IPS DF 6.9 (cell line): ENCODE measurements around the gene CRACR2B.

ENCODE experiments used
- DNase-seq: peaks from one replicate; pipeline ENCODE4 v3.0.0-alpha.2; 2013; ENCODE audit warnings: low read depth, low spot score
- H3K27ac ChIP-seq: one replicate; pipeline ENCODE4 v1.5.1; 2013; ENCODE audit warnings: low read length, control low read depth
- H3K27me3 ChIP-seq: 2 replicates; pipeline ENCODE4 v1.6.1; 2013; ENCODE audit warnings: mild to moderate bottlenecking, low read length; ENCODE audit not compliant: control insufficient read depth, insufficient read depth
- H3K36me3 ChIP-seq: 2 replicates; pipeline ENCODE4 v1.6.1; 2013; ENCODE audit warnings: low read length; ENCODE audit not compliant: control insufficient read depth, insufficient read depth
- H3K4me1 ChIP-seq: 2 replicates; pipeline ENCODE4 v1.6.1; 2013; ENCODE audit warnings: low read length; ENCODE audit not compliant: control insufficient read depth, insufficient read depth
- H3K4me3 ChIP-seq: 2 replicates; pipeline ENCODE4 v1.5.1; 2013; ENCODE audit warnings: mild to moderate bottlenecking, low read length
- H3K9me3 ChIP-seq: 2 replicates; pipeline ENCODE4 v1.6.1; 2013; ENCODE audit warnings: low read length, inconsistent platforms; ENCODE audit not compliant: control insufficient read depth, insufficient read depth
- WGBS: extraction: QIAGEN DNeasy Blood & Tissue Kit; methylation state at CpG from one replicate; pipeline ENCODE4 v1.1.7; 2013; ENCODE audit warnings: mixed read lengths, missing lambda C conversion rate; ENCODE audit not compliant: insufficient read length, insufficient coverage; 5-methylcytosine and 5-hydroxymethylcytosine counted together

The CRACR2B gene

DNA sequence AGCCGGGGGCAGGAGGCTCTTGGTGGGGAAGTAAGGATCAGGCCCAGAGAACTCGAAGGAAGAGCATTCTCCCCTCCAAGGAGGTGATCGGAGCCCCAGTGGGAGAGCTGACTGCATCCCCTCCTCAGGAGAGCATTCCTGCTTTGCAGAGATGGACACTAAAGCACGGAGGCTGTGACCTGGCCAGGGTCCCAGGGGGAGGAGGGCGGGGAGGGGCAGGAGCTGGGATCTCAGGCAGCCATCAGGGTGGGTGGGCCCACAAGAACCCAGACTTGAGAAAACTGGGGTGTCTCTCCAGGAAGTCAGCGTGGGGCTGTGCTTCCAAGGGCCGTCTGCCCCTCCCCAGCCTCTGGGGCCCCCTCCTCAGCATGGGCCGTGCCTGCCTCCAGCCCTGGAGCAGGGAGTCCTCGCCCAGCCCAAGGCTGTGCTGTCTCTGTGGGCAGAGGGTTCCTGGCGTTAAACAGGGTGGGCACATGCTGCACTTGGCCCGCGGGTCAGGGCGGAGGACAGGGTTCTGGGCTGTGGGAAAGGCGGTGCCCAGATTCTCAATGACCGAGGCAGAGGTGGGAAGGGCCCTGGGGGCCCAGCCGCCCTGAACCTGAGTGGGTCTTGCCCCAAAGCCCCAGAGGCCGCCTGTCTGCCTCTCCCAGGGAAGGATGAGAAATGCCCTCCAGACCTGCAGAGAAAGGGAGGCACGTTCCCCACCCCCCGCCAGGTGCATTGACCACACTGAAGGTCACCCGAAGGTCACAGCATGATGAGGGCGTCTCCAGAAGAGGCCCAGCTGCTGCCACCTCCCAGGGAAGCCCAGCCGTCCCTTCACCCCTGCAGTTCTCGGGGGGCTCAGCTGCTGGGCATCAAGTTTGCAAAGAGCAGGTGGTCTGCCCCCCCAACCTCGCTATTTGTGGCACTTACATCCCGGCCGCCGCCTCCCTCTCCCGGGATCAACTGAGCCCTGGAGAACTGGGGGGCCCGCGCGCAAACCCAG, 38.5 kb upstream of the CRACR2B start:
- Histone ChIP-seq H3K9me3 (no peaks in the 10 kb centered on the region), H3K27ac (no peak overlapping the region), H3K4me3 (no peak overlapping the region), H3K36me3 (peaks cover 3% of the 10 kb centered on the region; the same call in 1 of the 2 replicates), H3K27me3 (no peaks in the 10 kb centered on the region), H3K4me1 (peaks cover 2% of the 10 kb centered on the region; the same call in 1 of the 2 replicates)
- no peak for DNase-seq
- no CpG with 5 or more reads among the region's 31 CpGs for WGBS

DNA sequence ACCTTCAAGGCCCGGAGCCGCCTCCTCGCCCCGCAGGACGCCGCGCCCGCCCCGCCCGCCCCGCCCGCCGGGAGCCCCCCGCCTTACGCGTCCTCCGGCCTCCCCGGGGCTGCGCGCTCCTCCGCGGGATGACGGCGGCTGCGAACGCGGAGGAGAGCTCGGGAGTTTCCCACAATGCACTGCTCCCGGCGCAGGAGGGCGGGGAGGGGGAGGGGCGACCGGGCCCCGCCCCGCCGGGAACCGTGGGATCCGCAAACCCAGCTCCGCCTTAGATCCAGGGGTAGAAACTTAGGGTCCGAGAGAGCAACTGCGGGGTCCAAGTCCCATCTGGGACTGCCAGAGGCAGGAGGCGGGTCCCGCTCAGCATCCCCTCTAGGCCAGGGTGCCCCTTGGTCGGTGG, 37.8 kb upstream of the CRACR2B start, which contains the start of gene CEND1:
TSS of gene CEND1 (minus strand) at position 148 of the 400 bp plus-strand sequence. CDS start 1,514 bp downstream, outside the sequence.
- no peaks in the 10 kb centered on the region for H3K9me3 ChIP-seq
- H3K27me3 ChIP-seq, result no peaks in the 10 kb centered on the region
- H3K27ac ChIP-seq, result no peak within 1 kb of the TSS
- no CpG with 5 or more reads among the region's 44 CpGs for WGBS
- H3K36me3 ChIP-seq, result peaks cover 6% of the 10 kb centered on the region; the same call in 1 of the 2 replicates
- DNase-seq, result no peak
- no peak within 1 kb of the TSS for H3K4me3 ChIP-seq
- peaks cover 2% of the 10 kb centered on the region; the same call in 1 of the 2 replicates for H3K4me1 ChIP-seq

DNA sequence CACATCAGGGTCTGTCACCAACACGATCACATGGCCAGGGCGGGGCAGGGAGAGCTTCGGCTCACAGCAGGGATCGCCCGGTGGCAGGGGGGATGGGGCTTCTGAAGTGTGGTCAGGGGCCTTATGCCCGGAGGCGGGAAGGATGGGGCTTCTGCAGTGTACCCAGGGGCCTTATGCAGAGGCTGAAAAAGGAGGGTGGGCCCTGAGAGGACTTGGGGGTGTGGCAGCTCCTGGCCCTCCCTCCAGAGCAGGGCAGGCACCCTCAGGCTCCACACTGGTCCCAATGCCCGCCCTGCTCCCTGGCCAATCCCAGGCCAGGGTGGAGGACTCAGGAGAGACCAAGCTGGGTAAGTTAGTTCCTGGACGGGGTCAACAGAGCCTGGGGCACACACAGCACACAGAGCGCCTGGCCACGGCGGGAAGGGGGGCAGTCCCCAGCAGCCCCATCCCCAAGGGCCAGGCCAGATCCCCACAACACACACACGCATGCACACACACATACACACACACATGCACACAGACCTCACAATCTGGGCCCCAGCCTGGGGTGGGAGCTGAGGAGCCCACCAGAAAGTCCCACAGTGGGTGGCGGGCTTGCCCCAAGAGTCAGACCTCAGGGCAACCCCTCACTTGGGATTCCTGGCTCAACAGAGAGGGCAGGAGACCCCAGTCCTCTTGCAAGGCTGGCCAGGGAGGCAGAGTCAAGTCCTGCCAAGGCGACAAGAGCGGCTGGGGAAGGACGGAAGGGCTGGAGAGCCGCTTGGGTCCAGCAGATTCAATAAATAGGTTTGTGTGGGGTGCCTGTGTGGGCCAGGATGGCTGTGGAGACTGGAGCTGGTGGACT, 36.8 kb upstream of the CRACR2B start:
- Histone ChIP-seq H3K27ac (no peak overlapping the region), H3K4me1 (peaks cover 3% of the 10 kb centered on the region)
- no CpG with 5 or more reads among the region's 18 CpGs for WGBS

DNA sequence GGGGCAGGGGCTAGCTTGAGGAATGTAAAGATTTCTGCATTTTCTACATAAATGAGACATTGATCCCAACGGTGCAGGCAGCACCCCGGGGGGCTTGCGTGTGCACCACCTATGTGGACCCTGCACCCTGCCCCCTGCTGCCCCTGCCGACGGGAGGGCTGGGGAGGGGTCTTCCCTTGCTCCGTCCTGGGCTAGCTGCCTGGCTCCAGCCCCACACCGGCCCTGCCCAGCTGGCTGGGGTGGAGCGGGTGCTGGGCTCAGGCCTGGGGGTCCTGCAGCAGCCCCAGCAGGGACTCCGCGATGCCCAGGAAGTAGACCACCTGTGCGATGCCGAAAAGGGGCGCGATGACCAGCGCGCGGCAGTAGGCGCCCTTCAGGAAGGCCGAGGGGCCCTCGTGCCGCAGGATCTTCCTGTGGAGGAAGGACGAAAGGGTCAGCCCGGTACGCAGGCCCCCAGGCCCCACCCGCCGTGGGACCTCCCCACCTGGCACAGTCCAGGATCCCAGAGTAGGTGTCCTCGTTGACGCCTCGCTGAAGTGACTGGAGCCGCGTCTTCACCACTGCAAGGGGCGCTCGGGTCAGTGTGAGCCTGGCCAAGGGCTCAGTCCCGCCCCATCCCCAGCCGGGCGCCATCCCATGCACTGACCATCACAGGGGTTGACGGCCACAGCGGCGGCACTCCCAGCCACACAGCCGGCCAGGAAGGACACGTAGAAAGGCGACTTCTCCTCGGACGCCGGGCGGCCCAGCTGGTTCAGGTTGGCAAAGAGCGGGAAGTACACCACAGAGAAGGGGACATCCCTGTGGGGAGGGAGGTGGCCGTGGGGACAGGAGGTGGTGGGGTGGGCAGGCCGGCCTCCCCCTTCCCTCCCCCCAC, 35.8 kb upstream of the CRACR2B start:
- H3K36me3 ChIP-seq, result peaks cover 6% of the 10 kb centered on the region; the same call in 1 of the 2 replicates
- no peaks in the 10 kb centered on the region for H3K9me3 ChIP-seq
- WGBS, result no CpG with 5 or more reads among the region's 49 CpGs
- no peaks in the 10 kb centered on the region for H3K27me3 ChIP-seq
- H3K4me1 ChIP-seq, result peaks cover 9% of the 10 kb centered on the region
- no peak overlapping the region for H3K4me3 ChIP-seq
- no peak for DNase-seq
- no peak overlapping the region for H3K27ac ChIP-seq

More for the DNA sequence above, 36.8 kb upstream of the CRACR2B start:
- Histone ChIP-seq H3K4me3 (no peak overlapping the region), H3K36me3 (peaks cover 6% of the 10 kb centered on the region; the same call in 1 of the 2 replicates), H3K27me3 (no peaks in the 10 kb centered on the region), H3K9me3 (no peaks in the 10 kb centered on the region)
- no peak for DNase-seq

DNA sequence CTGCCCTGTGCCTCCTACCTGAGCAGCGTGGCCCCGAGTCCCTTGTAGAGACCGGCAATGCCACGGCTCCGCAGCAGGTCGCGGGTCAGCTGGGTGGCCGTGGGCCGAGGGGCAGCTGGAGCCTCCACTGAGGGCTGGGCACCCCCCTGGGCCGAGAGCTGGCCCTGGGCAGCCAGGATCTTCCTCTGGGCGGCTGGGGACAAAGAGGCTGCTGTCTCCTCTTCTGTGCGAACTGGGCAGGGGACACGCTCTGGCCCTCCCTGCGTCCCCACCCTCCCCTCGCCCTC, 35.2 kb upstream of the CRACR2B start:
- Histone ChIP-seq H3K9me3 (no peaks in the 10 kb centered on the region), H3K27me3 (no peaks in the 10 kb centered on the region), H3K4me3 (no peak overlapping the region), H3K36me3 (peaks cover 6% of the 10 kb centered on the region; the same call in 1 of the 2 replicates), H3K4me1 (peaks cover 9% of the 10 kb centered on the region), H3K27ac (no peak overlapping the region)
- no CpG with 5 or more reads among the region's 15 CpGs for WGBS
- no peak for DNase-seq

DNA sequence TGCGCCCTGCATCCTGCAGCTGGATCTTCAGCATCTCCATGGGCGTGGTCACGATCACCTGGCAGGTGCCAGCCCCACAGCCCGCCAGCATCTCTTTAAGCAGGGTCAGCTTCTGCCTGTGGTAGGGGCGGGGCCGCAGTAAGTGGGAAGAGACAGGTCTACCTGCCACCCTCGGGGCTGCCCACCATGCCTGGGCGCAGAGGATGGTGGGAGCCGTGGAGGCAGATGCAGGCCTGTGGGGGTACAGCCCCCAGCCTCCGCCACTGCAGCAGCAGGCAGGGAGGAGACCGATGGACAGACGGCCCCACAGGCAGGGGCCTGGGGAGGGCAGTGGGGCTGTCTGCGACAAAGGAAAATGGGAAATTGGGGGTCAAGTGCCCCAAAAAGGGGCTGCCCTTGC, 34.8 kb upstream of the CRACR2B start:
- no peaks in the 10 kb centered on the region for H3K9me3 ChIP-seq
- peaks cover 6% of the 10 kb centered on the region; the same call in 1 of the 2 replicates for H3K36me3 ChIP-seq
- no CpG with 5 or more reads among the region's 13 CpGs for WGBS
- no peak overlapping the region for H3K4me3 ChIP-seq
- DNase-seq, result no peak
- no peaks in the 10 kb centered on the region for H3K27me3 ChIP-seq
- peaks cover 9% of the 10 kb centered on the region for H3K4me1 ChIP-seq
- H3K27ac ChIP-seq, result no peak overlapping the region

DNA sequence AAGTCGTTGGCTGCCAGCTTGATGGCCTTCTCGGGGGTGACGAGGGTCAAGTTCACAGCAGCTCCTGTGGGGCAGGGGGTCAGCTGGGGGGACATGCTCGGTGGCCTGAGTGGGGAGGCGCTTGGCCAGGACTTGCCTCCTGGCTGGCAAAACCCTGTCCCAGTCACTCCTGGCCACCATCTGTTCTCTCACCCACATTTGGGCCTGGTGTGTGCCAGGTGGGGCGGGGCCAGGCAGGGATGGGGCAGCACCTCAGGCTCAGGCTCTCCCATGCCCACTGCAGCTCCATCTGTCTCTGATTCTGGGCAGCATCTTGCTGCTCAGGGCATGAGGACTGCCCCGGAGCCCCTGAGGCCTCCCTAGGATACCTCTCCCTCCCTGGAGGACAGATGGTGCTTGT, 34.2 kb upstream of the CRACR2B start:
- Histone ChIP-seq H3K27ac (no peak overlapping the region), H3K4me1 (peaks cover 9% of the 10 kb centered on the region), H3K9me3 (no peaks in the 10 kb centered on the region), H3K27me3 (no peaks in the 10 kb centered on the region), H3K4me3 (no peak overlapping the region), H3K36me3 (peaks cover 6% of the 10 kb centered on the region; the same call in 1 of the 2 replicates)
- no peak for DNase-seq
- WGBS, result no CpG with 5 or more reads among the region's 7 CpGs

DNA sequence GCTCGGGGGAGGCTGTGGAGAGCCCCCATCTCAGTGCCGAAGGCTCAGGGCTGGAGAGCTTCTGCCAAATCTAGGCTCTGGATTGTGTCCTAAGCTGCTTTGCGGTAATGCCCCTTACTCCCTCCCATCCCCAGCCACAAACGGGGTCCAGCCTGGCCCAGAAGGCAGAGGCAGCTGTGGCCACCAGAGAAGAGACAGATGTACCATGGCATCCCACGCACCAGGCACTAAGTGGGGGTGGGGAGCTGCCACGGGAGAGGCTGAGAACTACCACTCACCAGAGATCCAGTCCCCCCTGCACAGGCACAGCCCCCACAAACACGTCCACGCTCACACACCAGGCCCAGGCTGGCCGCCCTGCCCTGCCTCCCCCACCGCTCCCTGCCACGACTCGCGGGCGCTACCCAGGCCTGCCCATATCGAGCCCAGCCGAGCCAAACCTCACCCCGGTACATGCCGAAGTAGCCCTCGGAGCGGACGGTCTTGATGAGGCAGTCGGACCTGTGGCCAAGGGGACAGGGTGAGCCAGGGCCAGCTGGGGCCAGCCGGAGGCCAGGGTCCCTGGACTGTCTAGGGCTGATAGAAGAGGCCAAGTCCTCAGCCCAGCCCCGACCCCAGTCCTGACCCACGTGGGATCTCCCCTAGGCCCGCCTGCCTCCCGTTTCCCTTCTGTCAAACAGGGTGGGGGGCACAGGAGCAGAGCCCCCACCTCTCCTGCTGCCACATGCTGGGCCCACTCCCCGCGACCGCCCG, 33.5 kb upstream of the CRACR2B start:
- Histone ChIP-seq H3K9me3 (no peaks in the 10 kb centered on the region), H3K4me3 (no peak overlapping the region), H3K4me1 (peaks cover 9% of the 10 kb centered on the region), H3K27ac (no peak overlapping the region), H3K27me3 (no peaks in the 10 kb centered on the region), H3K36me3 (peaks cover 7% of the 10 kb centered on the region; the same call in 1 of the 2 replicates)
- WGBS, result no CpG with 5 or more reads among the region's 31 CpGs
- DNase-seq, result no peak
